Vagina (tissue), 2 donors: ENCODE results near the gene NTM. TPM values are rescaled to one million over a fixed set of nuclear protein-coding genes. Genes with fewer than 3 reads are reported as not detected.
A peak's percentile ranks its signal among the peaks of the same experiment; 100 is the strongest.

Experiments
- DNase-seq, 2 donors: peaks; one replicate each; pipeline ENCODE4 v3.0.0-alpha.2; 2017; ENCODE audit errors: extremely low spot score in 2 of 2
- H3K27ac ChIP-seq: fragments of 200-600 bp; sonication (generic); one replicate; pipeline ENCODE4 v1.5.1; 2019
- H3K27me3 ChIP-seq: fragments of 200-600 bp; sonication (generic); one replicate; pipeline ENCODE4 v1.5.1; 2019
- H3K36me3 ChIP-seq, 2 donors: fragments of 200-600 bp; sonication (generic); one replicate each; pipeline ENCODE4 v1.5.1; 2017 to 2019
- H3K4me1 ChIP-seq: fragments of 200-600 bp; sonication (generic); one replicate; pipeline ENCODE4 v1.5.1; 2019
- H3K4me3 ChIP-seq, 2 donors: fragments of 200-600 bp; sonication (generic); 1 replicate in 1 of 2; 2 replicates in 1 of 2; pipeline ENCODE4 v1.5.1; 2016 to 2019
- H3K9me3 ChIP-seq: fragments of 200-600 bp; sonication (generic); one replicate; pipeline ENCODE4 v1.5.1; 2019
- POLR2A ChIP-seq, 2 donors: fragments of 450-650 bp; IDR thresholded peaks; one replicate each; pipeline ENCODE4 v1.6.1; 2017; ENCODE audit warnings: antibody characterized with exemption in 2 of 2, mild to moderate bottlenecking in 2 of 2, moderate library complexity in 2 of 2
- POLR2AphosphoS5 ChIP-seq, 2 donors: sonication (generic); formaldehyde crosslinking; IDR thresholded peaks; one replicate each; pipeline ENCODE4 v1.9.0; 2017; ENCODE audit warnings: antibody characterized with exemption in 2 of 2, mild to moderate bottlenecking in 2 of 2, low read depth in 1 of 2; ENCODE audit not compliant: insufficient read depth in 1 of 2
- intact Hi-C: fragments of 100-400 bp; cut with DNase I; formaldehyde crosslinking; loops from one replicate; pipeline ENCODE4 v1.15.1; 2023
- total RNA-seq: library from RNA; depleted of rRNA; stranded (reverse); fragments of >200 nt; gene quantifications from one replicate; pipeline ENCODE4 v1.2.3, GENCODE V29; 2016
- TF ChIP-seq, protein P1 (sequence below), 3 experiments: fragments of 450-650 bp in 2 of 3; fragments of 200-600 bp in 1 of 3; sonication (generic) in 1 of 3; IDR thresholded peaks; one replicate each; pipeline ENCODE4 v1.5.1; 2017 to 2019; ENCODE audit warnings: antibody characterized with exemption in 3 of 3, mild to moderate bottlenecking in 2 of 3, moderate library complexity in 2 of 3

NTM gene
- total RNA-seq, 1 donor from 2014 or later = 4.2 TPM

DNA sequence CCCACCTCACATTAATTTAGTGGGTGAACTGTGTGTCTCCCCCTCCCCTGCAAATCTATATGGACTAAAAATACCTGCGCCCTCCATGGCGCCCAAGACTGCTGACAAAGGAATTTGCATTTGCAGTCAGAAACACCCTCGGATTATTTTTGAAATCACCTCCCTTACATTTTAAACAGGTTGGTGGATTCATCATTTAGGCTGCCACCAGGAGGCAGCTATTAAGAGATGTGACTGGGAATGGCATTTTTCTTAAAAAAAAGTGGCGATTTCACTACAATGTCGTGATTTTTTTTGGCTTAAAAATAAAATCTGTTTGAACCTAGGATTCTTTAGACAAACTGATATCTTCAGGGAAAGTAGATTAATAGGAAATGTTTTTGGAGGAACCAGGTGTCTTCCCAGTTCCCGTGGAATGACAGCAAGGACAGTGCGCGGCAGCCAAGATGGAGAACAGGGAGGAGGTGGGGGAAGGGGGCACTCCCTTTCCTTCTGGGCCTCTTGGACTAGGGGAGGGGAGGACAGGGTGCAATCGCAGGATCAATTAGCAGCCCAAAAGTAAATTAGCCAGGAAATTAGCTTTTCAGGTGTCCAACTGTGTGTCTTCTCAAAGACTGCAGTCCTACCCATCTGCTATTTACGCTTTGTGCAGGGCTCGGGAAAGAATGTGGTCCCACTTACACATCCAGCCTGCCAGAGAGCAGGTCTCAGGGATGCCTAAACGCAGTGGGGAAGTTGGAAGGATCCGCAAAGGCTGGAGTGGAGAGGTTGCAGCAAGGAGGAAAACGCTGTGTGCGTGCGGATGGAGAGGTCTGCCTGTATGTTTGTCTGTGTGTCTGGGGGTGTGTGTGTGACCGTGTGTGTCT lies 496.4 kb downstream of the NTM start:
- DNase-seq = peak in 1 of 2 donors; percentile 49
- intact Hi-C loops = no loop called here
- no peaks in the 10 kb centered on the region for H3K9me3 ChIP-seq
- H3K27me3 ChIP-seq = no peaks in the 10 kb centered on the region
- no peaks in the 10 kb centered on the region for H3K36me3 ChIP-seq
- H3K27ac ChIP-seq = no peak overlapping the region
- H3K4me3 ChIP-seq = no peak overlapping the region
- H3K4me1 ChIP-seq = no peaks in the 10 kb centered on the region
- TF ChIP-seq, protein P1, sequence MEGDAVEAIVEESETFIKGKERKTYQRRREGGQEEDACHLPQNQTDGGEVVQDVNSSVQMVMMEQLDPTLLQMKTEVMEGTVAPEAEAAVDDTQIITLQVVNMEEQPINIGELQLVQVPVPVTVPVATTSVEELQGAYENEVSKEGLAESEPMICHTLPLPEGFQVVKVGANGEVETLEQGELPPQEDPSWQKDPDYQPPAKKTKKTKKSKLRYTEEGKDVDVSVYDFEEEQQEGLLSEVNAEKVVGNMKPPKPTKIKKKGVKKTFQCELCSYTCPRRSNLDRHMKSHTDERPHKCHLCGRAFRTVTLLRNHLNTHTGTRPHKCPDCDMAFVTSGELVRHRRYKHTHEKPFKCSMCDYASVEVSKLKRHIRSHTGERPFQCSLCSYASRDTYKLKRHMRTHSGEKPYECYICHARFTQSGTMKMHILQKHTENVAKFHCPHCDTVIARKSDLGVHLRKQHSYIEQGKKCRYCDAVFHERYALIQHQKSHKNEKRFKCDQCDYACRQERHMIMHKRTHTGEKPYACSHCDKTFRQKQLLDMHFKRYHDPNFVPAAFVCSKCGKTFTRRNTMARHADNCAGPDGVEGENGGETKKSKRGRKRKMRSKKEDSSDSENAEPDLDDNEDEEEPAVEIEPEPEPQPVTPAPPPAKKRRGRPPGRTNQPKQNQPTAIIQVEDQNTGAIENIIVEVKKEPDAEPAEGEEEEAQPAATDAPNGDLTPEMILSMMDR (IDR thresholded peaks at IDR 0.05) = no peak
- TF ChIP-seq POLR2A (IDR thresholded peaks at IDR 0.05) = no peak
- no peak for TF ChIP-seq POLR2AphosphoS5 (IDR thresholded peaks at IDR 0.05; ENCODE audit: insufficient read depth in 1 of 2, low read depth in 1 of 2)

DNA sequence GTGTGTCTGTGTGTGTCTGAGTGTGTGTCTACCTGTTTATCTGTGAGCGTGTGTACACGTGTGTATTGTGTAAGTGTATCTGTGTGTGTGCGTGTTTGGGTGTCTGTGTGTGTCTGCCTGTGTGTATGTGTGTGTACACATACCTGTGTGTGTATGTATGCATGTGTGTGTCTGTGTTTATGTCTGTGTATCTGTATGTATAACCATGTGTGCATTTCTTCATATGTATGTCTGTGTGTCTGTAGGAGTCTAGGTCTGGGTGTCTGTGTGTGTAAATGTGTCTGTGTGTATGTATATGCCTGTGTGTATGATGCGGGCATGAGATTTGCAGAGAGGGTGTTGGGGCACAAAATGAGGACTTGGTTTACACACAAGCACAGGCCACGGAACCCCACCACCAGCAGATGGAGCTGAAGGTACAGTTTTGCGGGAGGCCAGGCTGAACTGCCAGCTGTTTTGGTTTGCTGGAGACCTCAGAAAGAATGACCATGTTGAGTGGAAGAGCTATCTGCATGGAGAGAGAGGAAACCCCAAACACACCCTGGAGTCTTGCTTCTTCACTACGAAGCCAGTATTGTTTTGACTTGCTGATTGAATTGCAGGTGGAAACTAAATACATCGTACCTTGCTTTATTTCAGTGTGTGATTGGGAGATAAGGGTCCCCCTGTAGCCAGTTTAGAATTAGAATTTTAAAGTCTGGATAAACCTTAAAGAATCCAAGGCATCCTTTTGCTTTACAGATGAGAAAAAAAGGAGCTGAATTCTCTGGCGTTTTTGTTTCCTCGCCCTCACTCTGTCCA lies 497.2 kb downstream of the NTM start:
- peak in 1 of 2 donors; percentile 77 for DNase-seq
- no peak overlapping the region for H3K4me3 ChIP-seq
- intact Hi-C loops = no loop called here
- H3K9me3 ChIP-seq = no peaks in the 10 kb centered on the region
- H3K4me1 ChIP-seq = no peaks in the 10 kb centered on the region
- TF ChIP-seq POLR2A (IDR thresholded peaks at IDR 0.05) = no peak
- TF ChIP-seq, protein P1 (IDR thresholded peaks at IDR 0.05) = peak in 2 of 3 experiments; percentile 30 to 32
- no peak for TF ChIP-seq POLR2AphosphoS5 (IDR thresholded peaks at IDR 0.05; ENCODE audit: insufficient read depth in 1 of 2, low read depth in 1 of 2)
- no peaks in the 10 kb centered on the region for H3K27me3 ChIP-seq
- no peak overlapping the region for H3K27ac ChIP-seq
- no peaks in the 10 kb centered on the region for H3K36me3 ChIP-seq

DNA sequence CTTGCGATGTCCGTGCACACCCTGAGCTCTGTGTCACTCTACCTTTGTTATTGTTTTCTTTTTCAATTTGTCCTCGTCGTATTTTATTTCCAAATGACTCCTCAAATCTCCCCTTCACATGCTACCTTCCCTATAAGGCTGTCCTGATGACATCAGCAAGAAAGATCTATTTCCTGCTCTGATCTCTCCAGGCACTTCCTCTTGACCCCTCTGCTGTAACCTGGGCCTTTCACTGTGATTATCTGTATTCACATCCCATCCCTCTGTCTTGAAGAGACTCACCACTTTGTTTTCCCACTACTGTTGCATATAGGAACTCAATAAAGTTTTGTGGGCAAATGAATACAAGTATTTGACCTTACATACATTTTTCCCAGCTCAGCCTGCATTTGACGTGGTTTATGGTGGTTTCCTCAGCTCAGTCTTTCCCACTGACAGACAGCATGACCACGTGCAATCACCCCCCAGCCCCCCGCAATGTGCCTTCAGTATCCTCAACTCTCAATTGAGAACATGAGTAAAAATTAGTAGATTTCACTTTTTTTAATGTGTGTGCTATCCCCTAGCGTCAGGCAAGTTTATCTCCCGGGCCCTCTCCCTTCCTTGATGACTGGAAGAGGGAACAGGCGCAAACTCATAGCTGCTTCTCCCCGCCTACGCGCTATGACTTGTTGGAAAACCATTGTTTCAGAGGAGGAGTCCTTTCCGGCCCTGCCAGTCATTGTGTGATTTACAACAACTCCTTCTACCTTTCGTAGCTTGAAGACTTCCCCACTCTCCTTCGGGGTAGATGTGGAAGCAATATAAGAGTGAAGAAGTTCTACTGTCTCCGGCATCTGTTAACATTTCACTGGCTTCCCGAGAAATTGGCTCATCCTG lies 498.5 kb downstream of the NTM start:
- no peaks in the 10 kb centered on the region for H3K27me3 ChIP-seq
- H3K9me3 ChIP-seq = no peaks in the 10 kb centered on the region
- H3K4me1 ChIP-seq = no peaks in the 10 kb centered on the region
- DNase-seq = peak in 1 of 2 donors; percentile 40
- no peak overlapping the region for H3K27ac ChIP-seq
- no peaks in the 10 kb centered on the region for H3K36me3 ChIP-seq
- no peak overlapping the region for H3K4me3 ChIP-seq
- intact Hi-C loops = no loop called here
- TF ChIP-seq, protein P1 (IDR thresholded peaks at IDR 0.05) = no peak
- TF ChIP-seq POLR2AphosphoS5 (IDR thresholded peaks at IDR 0.05; ENCODE audit: insufficient read depth in 1 of 2, low read depth in 1 of 2) (no peak), POLR2A (IDR thresholded peaks at IDR 0.05) (no peak)

DNA sequence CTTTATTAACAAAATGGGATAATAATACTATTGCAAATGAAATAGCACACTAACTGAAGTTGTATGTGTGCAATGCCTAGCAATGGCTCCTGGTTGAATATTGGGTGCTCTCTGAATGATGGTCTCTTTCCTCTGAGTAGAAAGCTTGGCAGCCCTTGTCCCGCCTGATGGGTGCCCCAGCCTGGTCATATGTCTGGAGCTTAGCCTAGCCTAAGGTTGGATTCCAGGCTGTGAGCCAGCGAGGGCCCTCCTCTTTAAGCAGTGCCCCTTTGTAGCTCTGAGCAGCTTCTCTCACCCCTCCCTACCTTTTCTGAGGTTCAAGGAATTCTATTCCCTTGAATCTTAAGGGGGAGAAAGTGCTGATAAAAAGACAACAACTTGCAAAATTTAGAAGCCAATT lies 499.9 kb downstream of the NTM start:
- Histone ChIP-seq H3K4me3 (no peak overlapping the region), H3K9me3 (no peaks in the 10 kb centered on the region), H3K36me3 (no peaks in the 10 kb centered on the region), H3K27ac (no peak overlapping the region), H3K27me3 (no peaks in the 10 kb centered on the region), H3K4me1 (no peaks in the 10 kb centered on the region)
- intact Hi-C loops = no loop called here
- TF ChIP-seq POLR2A (IDR thresholded peaks at IDR 0.05) = no peak
- TF ChIP-seq, protein P1 (IDR thresholded peaks at IDR 0.05) = no peak
- DNase-seq = no peak
